ENCODE results near the gene GAB4.

GRCh38 chr22:17056058-17056457 lies 48.0 kb upstream of the GAB4 start:
- TF ChIP-seq POLR2A (IDR thresholded peaks at IDR 0.05) (no peak), CTCF (IDR thresholded peaks at IDR 0.05) (no peak)

Data from uterus (tissue), 2 donors.